NB4 (cell line): ENCODE results near the gene FAM216B.

Experiments used
- DNase-seq: peaks from one replicate; pipeline ENCODE4 v3.0.0; 2010; ENCODE audit warnings: low read depth
- H3K4me3 ChIP-seq: one replicate; pipeline ENCODE4 v1.5.1; 2011; ENCODE audit warnings: mild to moderate bottlenecking, low read depth, low read length, moderate library complexity
- CTCF ChIP-seq: IDR thresholded peaks from one replicate; pipeline ENCODE4 v1.5.1; 2012; ENCODE audit warnings: low read depth, low read length
- MYC ChIP-seq: IDR thresholded peaks from 2 replicates; pipeline ENCODE4 v1.6.1; 2011; ENCODE audit warnings: low read depth, low read length
- POLR2A ChIP-seq: IDR thresholded peaks from 2 replicates; pipeline ENCODE4 v1.6.1; 2011; ENCODE audit warnings: mild to moderate bottlenecking; ENCODE audit not compliant: insufficient read length; ENCODE audit errors: extremely low read depth
- TF ChIP-seq, protein P1 (sequence below): IDR thresholded peaks from 2 replicates; pipeline ENCODE4 v1.6.1; 2011; ENCODE audit warnings: low read depth, low read length

FAM216B gene

DNA sequence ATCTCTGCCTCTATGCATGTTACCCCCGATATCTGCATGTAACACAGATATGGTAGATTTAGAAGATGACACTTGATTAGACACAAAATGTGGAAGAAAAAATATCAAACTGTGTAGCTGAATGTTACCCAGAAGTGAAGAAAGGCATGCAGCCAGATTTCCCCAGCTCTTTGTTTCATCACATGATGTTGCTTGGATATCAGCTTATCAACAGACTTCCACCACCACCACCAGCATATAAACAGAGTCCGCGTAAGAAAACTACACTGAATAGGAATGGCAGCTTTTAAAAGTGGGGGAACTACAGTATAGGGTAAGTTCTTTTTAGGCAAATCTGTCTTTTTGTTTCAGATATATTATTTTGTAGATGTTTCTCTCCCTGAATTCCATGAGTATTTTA, at the start of gene FAM216B:
Gene FAM216B (plus strand): TSS at position 233 of the 400 bp plus-strand sequence. CDS start 2,484 bp downstream, outside the sequence.
- DNase-seq, result no peak
- TF ChIP-seq MYC (no peak), POLR2A (no peak), CTCF (no peak)
- TF ChIP-seq, protein P1, sequence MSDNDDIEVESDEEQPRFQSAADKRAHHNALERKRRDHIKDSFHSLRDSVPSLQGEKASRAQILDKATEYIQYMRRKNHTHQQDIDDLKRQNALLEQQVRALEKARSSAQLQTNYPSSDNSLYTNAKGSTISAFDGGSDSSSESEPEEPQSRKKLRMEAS, result no peak
- no peak within 1 kb of the TSS for H3K4me3 ChIP-seq

DNA sequence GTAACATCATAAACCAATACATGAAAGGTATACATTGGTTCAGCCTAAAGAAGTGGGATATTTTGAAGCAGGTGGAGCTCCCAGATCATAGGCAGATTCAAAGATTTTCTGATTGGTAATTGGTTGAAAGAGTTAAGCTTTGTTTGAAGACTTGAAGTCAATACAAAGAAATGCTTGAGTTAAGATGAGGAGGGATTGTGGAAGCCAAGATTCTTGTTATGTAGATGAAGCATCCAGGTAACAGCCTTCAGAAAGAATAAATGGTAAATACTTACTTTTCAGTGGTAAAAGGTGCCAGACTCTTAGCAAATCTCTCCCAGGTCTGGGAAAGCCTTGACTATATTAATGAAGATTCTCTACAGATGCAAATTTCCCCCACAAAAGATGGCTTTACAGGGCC, 49.3 kb upstream of the FAM216B start:
- H3K4me3 ChIP-seq, result no peak overlapping the region
- DNase-seq, result no peak
- no peak for TF ChIP-seq MYC

DNA sequence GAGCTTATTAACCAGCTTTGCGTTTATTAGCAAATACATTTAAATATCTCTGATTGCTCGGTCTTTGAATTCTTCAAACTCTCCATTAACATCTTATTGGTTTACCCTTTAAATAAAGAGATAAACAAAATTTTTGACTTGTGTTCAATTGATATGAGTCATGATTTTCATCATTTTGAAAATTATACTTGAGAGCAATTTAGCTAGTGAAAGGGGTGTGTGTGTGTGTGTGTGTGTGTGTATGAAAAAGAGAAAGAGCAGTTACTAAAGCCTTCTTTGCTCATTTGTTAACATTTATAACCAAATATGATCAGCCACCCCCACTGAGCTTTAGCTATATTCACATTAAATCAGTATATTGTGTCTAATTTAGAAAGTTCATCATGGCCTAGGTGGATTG, 48.3 kb upstream of the FAM216B start:
- TF ChIP-seq, protein P1, result no peak
- no peak for TF ChIP-seq CTCF
- no peak for DNase-seq
- no peak overlapping the region for H3K4me3 ChIP-seq

DNA sequence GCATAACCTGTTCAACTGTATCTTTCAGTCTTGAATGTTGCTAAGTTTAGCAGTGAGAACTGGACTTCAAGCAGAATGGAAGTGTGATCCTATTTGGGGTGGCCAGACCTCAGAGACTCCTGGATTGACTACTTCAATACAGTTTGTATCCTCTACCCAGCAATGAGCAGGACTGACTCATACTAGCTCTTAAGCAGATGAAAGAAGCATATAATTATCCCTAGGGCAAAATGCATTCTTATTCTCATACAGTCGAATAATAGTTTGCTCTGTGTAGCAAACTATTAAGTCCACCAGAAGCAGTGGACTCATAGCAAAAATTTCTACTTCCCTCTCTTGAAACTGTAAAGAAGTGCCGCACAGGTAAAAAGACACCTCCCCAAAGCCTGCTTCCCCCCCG, 46.4 kb upstream of the FAM216B start:
- no peak for TF ChIP-seq MYC
- no peak for TF ChIP-seq POLR2A
- TF ChIP-seq, protein P1, result no peak
- TF ChIP-seq CTCF, result no peak
- no peak for DNase-seq
- H3K4me3 ChIP-seq, result no peak overlapping the region

DNA sequence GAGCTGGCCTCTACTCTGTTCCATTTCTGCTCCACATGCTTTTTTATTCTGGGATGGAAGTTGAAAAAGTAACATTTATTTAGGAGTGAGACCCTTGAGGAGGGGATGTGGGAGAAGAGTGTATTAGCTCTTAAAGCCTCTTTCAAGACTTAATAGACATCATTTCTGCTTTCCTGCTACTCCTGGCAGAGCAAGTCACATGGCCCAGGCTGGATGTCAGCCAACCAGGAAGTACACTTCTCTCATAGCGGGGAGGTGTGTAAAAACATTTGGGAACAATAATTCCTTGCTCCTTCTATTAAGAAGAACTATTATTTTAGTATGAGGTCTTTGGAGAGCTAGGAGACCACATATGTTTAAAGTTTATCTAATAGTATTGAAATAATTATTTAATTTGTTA, 40.6 kb upstream of the FAM216B start:
- DNase-seq, result peak; percentile 20
- TF ChIP-seq, protein P1, result peak; percentile 52
- no peak for TF ChIP-seq CTCF

DNA sequence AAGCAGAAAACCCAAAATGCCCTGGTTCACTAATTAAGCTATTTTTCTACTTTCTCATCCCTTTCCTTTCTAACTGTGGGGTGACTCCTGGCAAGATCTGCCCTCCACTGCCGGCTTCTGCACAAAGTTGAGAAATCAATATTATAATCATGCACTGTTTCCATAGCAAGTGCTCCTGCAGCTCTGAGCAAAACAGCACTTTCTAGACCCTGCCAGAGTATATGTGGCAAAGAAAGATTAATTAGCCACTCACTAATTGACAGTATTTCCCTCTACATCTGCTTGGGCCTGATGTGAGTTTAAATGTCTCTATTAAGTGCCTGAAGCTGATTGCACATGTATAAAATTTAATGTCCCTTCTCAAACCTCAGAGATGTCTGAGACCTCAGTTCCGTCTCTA, 39.5 kb upstream of the FAM216B start:
- no peak for DNase-seq
- H3K4me3 ChIP-seq, result no peak overlapping the region
- TF ChIP-seq CTCF (no peak), POLR2A (no peak), MYC (no peak)
- TF ChIP-seq, protein P1, result no peak

More for the DNA sequence above, 40.6 kb upstream of the FAM216B start:
- H3K4me3 ChIP-seq, result no peak overlapping the region
